Panc1 (cell line): ENCODE results near the gene THOC2.

Experiments used
- CTCF ChIP-seq: fragments of 450-650 bp; IDR thresholded peaks from 2 replicates; pipeline ENCODE4 v1.5.1; 2017; ENCODE audit warnings: mild to moderate bottlenecking
- TCF7L2 ChIP-seq: IDR thresholded peaks from 2 replicates; pipeline ENCODE4 v1.6.1; 2011; ENCODE audit warnings: mild to moderate bottlenecking, low read depth, low read length, inconsistent platforms

- TF ChIP-seq CTCF (no peak), TCF7L2 (no peak)
Measured at GRCh38 chrX:123731987-123732669, 724 bp downstream of the THOC2 start.
